Ovary (tissue), 9 donors: ENCODE results near the gene RBBP8NL. TPM values are rescaled to one million over a fixed set of nuclear protein-coding genes. Genes with fewer than 3 reads are reported as not detected.
A peak's percentile ranks its signal among the peaks of the same experiment; 100 is the strongest.

ENCODE experiments used
- DNase-seq, 5 donors: peaks; one replicate each; pipeline ENCODE4 v3.0.0-alpha.2; 2019 to 2020
- H3K27ac ChIP-seq, 2 donors: fragments of 200-600 bp; one replicate each; pipeline versions ENCODE4 v1.5.1 to v1.8.0; 2019 to 2022
- H3K27me3 ChIP-seq: fragments of 200-600 bp; one replicate; pipeline ENCODE4 v1.8.0; 2022
- H3K36me3 ChIP-seq: fragments of 200-600 bp; sonication (generic); one replicate; pipeline ENCODE4 v1.5.1; 2019
- H3K4me1 ChIP-seq: one replicate; pipeline ENCODE4 v1.8.1; 2013; ENCODE audit warnings: mild to moderate bottlenecking, moderate library complexity; ENCODE audit not compliant: insufficient read depth
- H3K4me3 ChIP-seq: fragments of 200-600 bp; sonication (generic); one replicate; pipeline ENCODE4 v1.5.1; 2017
- H3K9me3 ChIP-seq, 2 donors: fragments of 200-600 bp in 1 of 2; sonication (generic) in 1 of 2; one replicate each; pipeline versions ENCODE4 v1.5.1 to v1.8.1; 2013 to 2019; ENCODE audit warnings: mild to moderate bottlenecking in 1 of 2, moderate library complexity in 1 of 2
- EP300 ChIP-seq: sonication (generic); formaldehyde crosslinking; IDR thresholded peaks from one replicate; pipeline ENCODE4 v1.6.1; 2017; ENCODE audit warnings: antibody characterized with exemption
- POLR2A ChIP-seq: fragments of 450-650 bp; IDR thresholded peaks from one replicate; pipeline ENCODE4 v1.6.1; 2017; ENCODE audit warnings: antibody characterized with exemption, mild to moderate bottlenecking, moderate library complexity
- WGBS, 3 donors: extraction: QIAGEN DNeasy Blood & Tissue Kit in 1 of 3; methylation state at CpG; one replicate each; pipeline versions ENCODE4 v1.1.5 to v1.1.7; 2013 to 2017; 5-methylcytosine and 5-hydroxymethylcytosine counted together
- intact Hi-C, 4 donors: fragments of 100-400 bp; cut with DNase I; formaldehyde crosslinking; loops; one replicate each; pipeline versions ENCODE4 v1.11.0 to v1.15.1; 2022 to 2023
- polyA plus RNA-seq, 2 donors: library from polyadenylated mRNA; stranded (reverse); fragments of 200-250 nt in 1 of 2; fragments of 350-450 nt in 1 of 2; fragmentation: Illumina TruSeq in 1 of 2; extraction: RNeasy Lipid Tissue Mini Kit (QIAGEN cat#74804) in 1 of 2; gene quantifications; one replicate each; pipeline ENCODE4 v1.2.3, GENCODE V29; 2013 to 2014
- total RNA-seq, 7 donors: library from RNA; depleted of rRNA in 2 of 7; stranded (reverse); fragments of >200 nt in 2 of 7; fragmentation: NEBNext Ultra II Directional in 3 of 7; extraction: Animal tissue kit (Norgen Biotek cat#: 25700) in 3 of 7; gene quantifications; one replicate each; pipeline versions ENCODE4 v1.1.0 to v1.2.4, GENCODE V29; 2016 to 2023
- TF ChIP-seq, protein P1 (sequence below), 3 donors: fragments of 450-650 bp in 2 of 3; fragments of 200-600 bp in 1 of 3; IDR thresholded peaks; one replicate each; pipeline versions ENCODE4 v1.5.1 to v1.8.0; 2016 to 2022; ENCODE audit warnings: antibody characterized with exemption in 3 of 3, mild to moderate bottlenecking in 1 of 3
- donor health status: DM: no; HTN: no; CAD: no; lungs with moderate emphysema.
- donor health status: DM: no; HTN: no; CAD: no.
- donor health status: Bipolar disorder and iron deficiency.
- donor health status: DM: yes; HTN: yes; CAD: no.
- donor health status: DM: no; HTN: no; CAD: no.
- donor health status: DM: yes; HTN: yes; CAD: no.

The RBBP8NL gene
- total and polyA plus RNA-seq, 9 donors = 0.32 to 0.46 TPM; not detected in 7

DNA sequence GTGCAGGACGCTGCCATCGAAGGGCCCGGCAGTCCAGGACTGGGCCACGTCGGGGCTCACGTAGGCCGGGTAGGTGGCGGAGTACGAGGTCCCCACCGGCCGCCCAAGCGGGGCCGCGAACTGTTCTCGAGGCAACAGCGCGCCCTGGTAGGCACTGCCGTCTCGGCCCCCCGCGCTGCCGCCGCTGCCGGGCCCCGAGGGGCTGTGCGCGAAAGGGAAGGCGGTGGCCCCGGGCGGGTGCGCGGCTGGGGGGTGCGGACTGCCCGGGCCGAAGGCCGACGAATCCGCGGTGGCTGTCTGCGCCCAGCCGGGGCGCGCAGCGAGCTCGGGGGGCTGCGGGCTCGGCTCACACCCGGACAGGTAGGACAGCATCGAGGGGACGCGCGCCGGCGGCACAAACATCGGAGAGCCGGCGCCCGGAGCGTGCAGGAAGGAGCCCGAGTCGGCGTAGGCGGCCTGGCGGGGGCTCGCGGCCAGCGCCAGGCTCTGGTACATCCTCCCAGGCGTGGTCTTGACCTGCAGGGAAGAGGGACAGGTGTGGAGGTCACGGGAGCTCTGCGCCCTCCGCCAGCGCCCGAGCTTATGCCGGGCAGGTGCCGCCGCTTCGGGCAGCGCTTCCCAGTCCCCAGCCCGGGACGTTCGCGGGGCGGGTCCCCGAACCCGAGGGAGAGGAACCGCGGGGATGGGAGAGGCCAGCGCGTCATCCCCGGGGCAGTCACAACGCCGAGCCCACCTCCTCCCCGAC, 47.9 kb upstream of the RBBP8NL start:
- peaks cover 16% of the 10 kb centered on the region for H3K27me3 ChIP-seq
- H3K4me1 ChIP-seq = peaks cover 1% of the 10 kb centered on the region
- no peaks in the 10 kb centered on the region for H3K36me3 ChIP-seq
- intact Hi-C loops = no loop called here
- DNase-seq = no peak
- no peak for TF ChIP-seq EP300
- no peak for TF ChIP-seq POLR2A
- TF ChIP-seq, protein P1, sequence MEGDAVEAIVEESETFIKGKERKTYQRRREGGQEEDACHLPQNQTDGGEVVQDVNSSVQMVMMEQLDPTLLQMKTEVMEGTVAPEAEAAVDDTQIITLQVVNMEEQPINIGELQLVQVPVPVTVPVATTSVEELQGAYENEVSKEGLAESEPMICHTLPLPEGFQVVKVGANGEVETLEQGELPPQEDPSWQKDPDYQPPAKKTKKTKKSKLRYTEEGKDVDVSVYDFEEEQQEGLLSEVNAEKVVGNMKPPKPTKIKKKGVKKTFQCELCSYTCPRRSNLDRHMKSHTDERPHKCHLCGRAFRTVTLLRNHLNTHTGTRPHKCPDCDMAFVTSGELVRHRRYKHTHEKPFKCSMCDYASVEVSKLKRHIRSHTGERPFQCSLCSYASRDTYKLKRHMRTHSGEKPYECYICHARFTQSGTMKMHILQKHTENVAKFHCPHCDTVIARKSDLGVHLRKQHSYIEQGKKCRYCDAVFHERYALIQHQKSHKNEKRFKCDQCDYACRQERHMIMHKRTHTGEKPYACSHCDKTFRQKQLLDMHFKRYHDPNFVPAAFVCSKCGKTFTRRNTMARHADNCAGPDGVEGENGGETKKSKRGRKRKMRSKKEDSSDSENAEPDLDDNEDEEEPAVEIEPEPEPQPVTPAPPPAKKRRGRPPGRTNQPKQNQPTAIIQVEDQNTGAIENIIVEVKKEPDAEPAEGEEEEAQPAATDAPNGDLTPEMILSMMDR (IDR thresholded peaks at IDR 0.05) = no peak
- WGBS, 3 donors = 3 to 8% (median 3%) methylated on average over 64 to 93 of the region's 93 CpGs
- H3K27ac ChIP-seq = no peak overlapping the region
- H3K9me3 ChIP-seq = no peaks in the 10 kb centered on the region
- peak overlapping the region; percentile 35 for H3K4me3 ChIP-seq

DNA sequence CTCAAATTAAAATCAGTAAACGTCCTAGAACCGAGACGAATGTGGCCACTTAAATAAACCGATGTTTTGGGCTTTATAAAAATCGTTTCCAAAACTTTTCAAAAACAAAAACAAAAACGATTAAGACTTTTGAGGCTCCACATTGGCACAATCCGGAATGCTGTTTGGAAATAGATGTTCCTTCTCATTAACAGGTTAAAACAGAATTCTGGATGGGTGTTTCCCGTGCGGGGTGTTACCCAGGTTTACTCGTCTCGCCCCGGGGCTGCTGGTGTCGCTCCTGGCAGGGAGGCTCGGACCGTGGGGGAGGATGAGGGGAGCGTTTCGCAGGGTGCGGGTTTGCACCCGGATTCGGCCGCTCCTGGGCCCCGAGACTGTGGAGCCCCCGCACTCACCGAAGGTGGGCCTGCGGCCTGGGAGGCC, 47.3 kb upstream of the RBBP8NL start:
- Histone ChIP-seq H3K4me1 (peaks cover 1% of the 10 kb centered on the region), H3K4me3 (peak overlapping the region; percentile 35), H3K36me3 (no peaks in the 10 kb centered on the region), H3K27me3 (peaks cover 16% of the 10 kb centered on the region), H3K9me3 (no peaks in the 10 kb centered on the region), H3K27ac (no peak overlapping the region)
- TF ChIP-seq EP300 (no peak), POLR2A (no peak)
- TF ChIP-seq, protein P1 (IDR thresholded peaks at IDR 0.05) = no peak
- intact Hi-C loops = no loop called here
- WGBS, 3 donors = 10 to 36% (median 16%) methylated on average over 25 of the region's 25 CpGs
- no peak for DNase-seq

- H3K4me1 ChIP-seq = peaks cover 1% of the 10 kb centered on the region
- no peak for DNase-seq
- H3K4me3 ChIP-seq = no peak overlapping the region
- H3K27ac ChIP-seq = no peak overlapping the region
- WGBS, 3 donors = 33 to 42% (median 36%) methylated on average over 47 to 52 of the region's 52 CpGs
- intact Hi-C loops = no loop called here
- peaks cover 16% of the 10 kb centered on the region for H3K27me3 ChIP-seq
- H3K36me3 ChIP-seq = no peaks in the 10 kb centered on the region
- H3K9me3 ChIP-seq = no peaks in the 10 kb centered on the region
- TF ChIP-seq, protein P1 (IDR thresholded peaks at IDR 0.05) = no peak
- TF ChIP-seq EP300 (no peak), POLR2A (no peak)
These were observed 46.6 kb upstream of the RBBP8NL start for GRCh38 chr20:62473717-62474603.

GRCh38 chr20:62472941-62473585, 45.7 kb upstream of the RBBP8NL start:
- TF ChIP-seq POLR2A (no peak), EP300 (no peak)
- TF ChIP-seq, protein P1 (IDR thresholded peaks at IDR 0.05) = no peak
- 79 to 87% (median 81%) methylated on average over 22 to 30 of the region's 30 CpGs for WGBS, 3 donors
- Histone ChIP-seq H3K36me3 (no peaks in the 10 kb centered on the region), H3K27ac (no peak overlapping the region), H3K27me3 (peaks cover 16% of the 10 kb centered on the region), H3K4me1 (peaks cover 1% of the 10 kb centered on the region), H3K4me3 (no peak overlapping the region), H3K9me3 (no peaks in the 10 kb centered on the region)
- DNase-seq = no peak
- intact Hi-C loops = no loop called here
